SJCRH30 (cell line): ENCODE measurements around the gene SLC16A1. TPM values are rescaled to one million over a fixed set of nuclear protein-coding genes. Genes with fewer than 3 reads are reported as not detected.

Experiments
- DNase-seq, 2 experiments: peaks; one replicate each; pipeline ENCODE4 v3.0.0-alpha.2; 2015 to 2020
- H3K27ac ChIP-seq: fragments of 250-450 bp; sonication (Bioruptor Pico); 2 replicates; pipeline ENCODE4 v1.5.1; 2020; ENCODE audit warnings: mild to moderate bottlenecking, moderate library complexity
- H3K27me3 ChIP-seq: fragments of 250-450 bp; sonication (Bioruptor Pico); 2 replicates; pipeline ENCODE4 v1.5.1; 2020; ENCODE audit warnings: mild to moderate bottlenecking, moderate library complexity
- H3K36me3 ChIP-seq: fragments of 250-450 bp; sonication (Bioruptor Pico); 2 replicates; pipeline ENCODE4 v1.5.1; 2020; ENCODE audit warnings: mild to moderate bottlenecking, moderate library complexity
- H3K4me1 ChIP-seq: fragments of 250-450 bp; sonication (Bioruptor Pico); 2 replicates; pipeline ENCODE4 v1.5.1; 2020; ENCODE audit warnings: mild to moderate bottlenecking, moderate library complexity
- H3K4me3 ChIP-seq: fragments of 250-450 bp; sonication (Bioruptor Pico); 2 replicates; pipeline ENCODE4 v1.5.1; 2020; ENCODE audit warnings: mild to moderate bottlenecking, moderate library complexity
- H3K9me3 ChIP-seq: fragments of 250-450 bp; sonication (Bioruptor Pico); replicated peaks from 2 replicates; pipeline ENCODE4 v1.5.1; 2020; ENCODE audit warnings: mild to moderate bottlenecking, moderate library complexity
- total RNA-seq: library from RNA; depleted of rRNA; stranded (reverse); fragments of >200 nt; shearing (Covaris generic); gene quantifications from 2 replicates; pipeline ENCODE4 v1.2.3, GENCODE V29; 2014; rRNA removed

SLC16A1 gene
- total RNA-seq, 1 experiment from 2014 or later, result 153 TPM

- Histone ChIP-seq H3K4me3 (no peak overlapping the region), H3K27me3 (no peaks in the 10 kb centered on the region), H3K4me1 (no peaks in the 10 kb centered on the region), H3K9me3 (no peaks in the 10 kb centered on the region), H3K27ac (no peak overlapping the region), H3K36me3 (no peaks in the 10 kb centered on the region)
- no peak for DNase-seq
Measured at GRCh38 chr1:112866981-112867380, 89.0 kb downstream of the SLC16A1 start.

- H3K4me3 ChIP-seq, result no peak overlapping the region
- no peaks in the 10 kb centered on the region for H3K4me1 ChIP-seq
- H3K27ac ChIP-seq, result no peak overlapping the region
- H3K9me3 ChIP-seq, result no peaks in the 10 kb centered on the region
- H3K27me3 ChIP-seq, result no peaks in the 10 kb centered on the region
- DNase-seq, result no peak
- no peaks in the 10 kb centered on the region for H3K36me3 ChIP-seq
Measured at GRCh38 chr1:112866151-112866550, 89.8 kb downstream of the SLC16A1 start.

- Histone ChIP-seq H3K9me3 (no peaks in the 10 kb centered on the region), H3K27ac (no peak overlapping the region), H3K4me1 (no peaks in the 10 kb centered on the region), H3K4me3 (no peak overlapping the region), H3K36me3 (no peaks in the 10 kb centered on the region), H3K27me3 (no peaks in the 10 kb centered on the region)
- no peak for DNase-seq
Measured at GRCh38 chr1:112862753-112863426, 93.1 kb downstream of the SLC16A1 start.

Other genes starting within 250 kb of the SLC16A1 start
- gene RHOC, start 249.1 kb downstream of the SLC16A1 start, total RNA-seq, result 72.4 and 87.5 TPM in 2 replicates
- gene PPM1J, start 240.9 kb downstream of the SLC16A1 start, total RNA-seq, result 0.85 and 1.2 TPM in 2 replicates
- 13.0 and 16.9 TPM in 2 replicates for gene LRIG2, start 117.0 kb upstream of the SLC16A1 start, total RNA-seq